GM23338 (cell line): ENCODE measurements around the gene C2orf92. TPM values are rescaled to one million over a fixed set of nuclear protein-coding genes. Genes with fewer than 3 reads are reported as not detected.

Experiments used
- ATAC-seq: fragments of 200-7000 bp; cut with Tn5 transposase; 3 replicates; pipeline ENCODE4 v1.9.1; 2020
- DNase-seq: peaks from one replicate; pipeline ENCODE4 v3.0.0-alpha.2; 2015; ENCODE audit warnings: low spot score
- H2AFZ ChIP-seq: fragments of 200-600 bp; sonication (generic); 2 replicates; pipeline ENCODE4 v1.8.0; 2016; ENCODE audit warnings: antibody characterized with exemption, mild to moderate bottlenecking, moderate library complexity
- H3F3A ChIP-seq: fragments of 200-600 bp; sonication (generic); replicated peaks from 2 replicates; pipeline ENCODE4 v1.8.0; 2017; ENCODE audit warnings: antibody characterized with exemption, mixed run types, low read depth
- H3K27ac ChIP-seq: fragments of 200-600 bp; sonication (generic); 2 replicates; pipeline ENCODE4 v1.6.1; 2016; ENCODE audit warnings: low read depth
- H3K27me3 ChIP-seq: fragments of 200-600 bp; sonication (generic); 2 replicates; pipeline ENCODE4 v1.8.0; 2016; ENCODE audit warnings: mild to moderate bottlenecking, mixed run types, moderate library complexity; ENCODE audit not compliant: insufficient read depth
- H3K36me3 ChIP-seq: fragments of 200-600 bp; sonication (generic); 2 replicates; pipeline ENCODE4 v1.8.0; 2016; ENCODE audit warnings: mild to moderate bottlenecking; ENCODE audit not compliant: insufficient read depth
- H3K4me1 ChIP-seq: fragments of 200-600 bp; sonication (generic); 2 replicates; pipeline ENCODE4 v1.8.0; 2016; ENCODE audit warnings: mild to moderate bottlenecking, moderate library complexity; ENCODE audit not compliant: insufficient read depth
- H3K4me2 ChIP-seq: fragments of 200-600 bp; sonication (generic); 2 replicates; pipeline ENCODE4 v1.7.1; 2017; ENCODE audit warnings: mixed run types
- H3K4me3 ChIP-seq: fragments of 200-600 bp; sonication (generic); 2 replicates; pipeline ENCODE4 v1.6.1; 2016; ENCODE audit warnings: mixed run types
- H3K79me2 ChIP-seq: fragments of 200-600 bp; sonication (generic); replicated peaks from 2 replicates; pipeline ENCODE4 v1.8.0; 2017; ENCODE audit warnings: mild to moderate bottlenecking; ENCODE audit not compliant: insufficient read depth
- H3K9me2 ChIP-seq: fragments of 200-600 bp; sonication (generic); 2 replicates; pipeline ENCODE4 v1.8.0; 2017; ENCODE audit not compliant: insufficient read depth
- H4K20me1 ChIP-seq: fragments of 200-600 bp; sonication (generic); replicated peaks from 2 replicates; pipeline ENCODE4 v1.8.0; 2017; ENCODE audit warnings: mild to moderate bottlenecking; ENCODE audit not compliant: insufficient read depth
- H3K27ac Mint-ChIP-seq: 2 replicates; pipeline ENCODE4 v1.8.0; 2020; ENCODE audit warnings: inconsistent platforms, mild to moderate bottlenecking, moderate library complexity, mixed read lengths
- H3K27me3 Mint-ChIP-seq: 3 replicates; pipeline ENCODE4 v1.8.0; 2022; ENCODE audit warnings: low read depth, mild to moderate bottlenecking, moderate library complexity, mixed read lengths, inconsistent platforms; ENCODE audit not compliant: insufficient read depth, poor library complexity
- H3K36me3 Mint-ChIP-seq: 3 replicates; pipeline ENCODE4 v1.8.0; 2021; ENCODE audit warnings: low read depth, mild to moderate bottlenecking, inconsistent platforms, moderate library complexity, mixed read lengths
- H3K4me1 Mint-ChIP-seq: 3 replicates; pipeline ENCODE4 v1.8.0; 2020; ENCODE audit warnings: mild to moderate bottlenecking, inconsistent platforms, mixed read lengths
- H3K4me3 Mint-ChIP-seq: 3 replicates; pipeline ENCODE4 v1.8.0; 2021; ENCODE audit warnings: moderate library complexity, mild to moderate bottlenecking, inconsistent platforms, mixed read lengths
- H3K9me3 Mint-ChIP-seq: 3 replicates; pipeline ENCODE4 v1.8.0; 2020; ENCODE audit warnings: moderate library complexity, mild to moderate bottlenecking, inconsistent platforms, mixed read lengths
- EZH2 ChIP-seq: fragments of 200-600 bp; sonication (generic); IDR thresholded peaks from one replicate; pipeline ENCODE4 v1.8.0; 2017; ENCODE audit warnings: antibody characterized with exemption, mild to moderate bottlenecking, low read depth; ENCODE audit not compliant: unreplicated experiment
- NANOG ChIP-seq: IDR thresholded peaks from 2 replicates; pipeline ENCODE4 v1.6.1; 2016; ENCODE audit warnings: antibody characterized with exemption, borderline replicate concordance
- STAT1 ChIP-seq: IDR thresholded peaks from one replicate; pipeline ENCODE4 v1.6.1; 2016; ENCODE audit warnings: antibody characterized with exemption; ENCODE audit not compliant: unreplicated experiment
- ZNF114 ChIP-seq: fragments of 250-450 bp; sonication (Bioruptor Pico); IDR thresholded peaks from 2 replicates; pipeline ENCODE4 v1.5.0; 2020; ENCODE audit warnings: mild to moderate bottlenecking, moderate library complexity
- ZNF331 ChIP-seq: fragments of 250-450 bp; sonication (Bioruptor Pico); IDR thresholded peaks from 2 replicates; pipeline ENCODE4 v1.5.0; 2020; ENCODE audit warnings: low read depth, mild to moderate bottlenecking, moderate library complexity
- polyA plus RNA-seq: library from polyadenylated mRNA; unstranded; fragments of >200 nt; fragmentation: Nextera tagmentation; extraction: Ambion mirVana; gene quantifications from 2 replicates; pipeline ENCODE4 v1.2.1, GENCODE V29; 2016
- total RNA-seq: library from RNA; depleted of rRNA; stranded (reverse); fragments of >200 nt; shearing (Covaris generic); gene quantifications from 2 replicates; pipeline ENCODE4 v1.2.3, GENCODE V29; 2014
- TF ChIP-seq, protein P1 (sequence below): fragments of 250-450 bp; sonication (Bioruptor Pico); IDR thresholded peaks from 2 replicates; pipeline ENCODE4 v1.5.0; 2020; ENCODE audit warnings: mild to moderate bottlenecking, moderate library complexity

The C2orf92 gene
- total and polyA plus RNA-seq, 2 experiments from 2014 or later, result 1.7 to 2.6 TPM

DNA sequence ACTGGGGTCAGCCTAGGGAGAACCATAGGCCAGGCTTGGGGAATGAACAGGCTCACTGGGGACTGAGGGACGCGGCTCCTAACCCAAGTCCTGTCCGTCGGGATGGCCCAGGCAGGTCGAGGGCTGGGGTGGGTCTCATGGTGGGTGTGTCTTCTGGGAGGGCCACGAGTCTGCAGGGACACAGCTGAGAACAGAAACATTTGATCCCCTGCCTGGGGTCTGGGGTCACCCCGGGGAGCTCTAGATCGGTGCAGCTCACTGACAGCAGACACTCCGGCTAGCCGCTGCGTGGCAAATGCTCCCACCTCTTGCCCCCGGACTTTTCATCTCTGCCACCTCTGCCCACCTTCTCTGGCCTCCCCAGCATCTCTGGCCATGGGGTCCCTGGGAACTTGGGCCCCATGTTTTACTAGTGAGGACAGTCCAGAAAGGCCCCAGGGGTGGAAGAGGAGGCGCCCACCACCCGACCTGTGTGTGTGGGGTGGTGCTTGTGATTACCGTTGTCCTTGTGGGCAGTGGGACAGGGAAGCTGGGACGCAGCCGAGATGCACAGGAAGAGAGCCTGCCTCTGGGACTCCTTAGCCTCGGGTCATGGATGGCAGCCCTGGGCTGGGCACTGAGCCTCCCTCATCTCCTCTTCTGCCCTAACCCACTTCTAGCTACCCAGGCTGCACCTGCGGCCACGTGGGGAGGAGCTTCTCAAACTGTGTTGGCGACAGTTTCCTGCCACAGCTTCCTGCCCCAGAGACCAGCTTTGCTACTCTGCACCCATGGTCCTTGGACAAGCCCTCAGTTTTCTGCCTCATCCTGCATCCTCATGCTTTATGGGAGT lies 48.8 kb downstream of the C2orf92 start (continued):
- TF ChIP-seq, protein P1, sequence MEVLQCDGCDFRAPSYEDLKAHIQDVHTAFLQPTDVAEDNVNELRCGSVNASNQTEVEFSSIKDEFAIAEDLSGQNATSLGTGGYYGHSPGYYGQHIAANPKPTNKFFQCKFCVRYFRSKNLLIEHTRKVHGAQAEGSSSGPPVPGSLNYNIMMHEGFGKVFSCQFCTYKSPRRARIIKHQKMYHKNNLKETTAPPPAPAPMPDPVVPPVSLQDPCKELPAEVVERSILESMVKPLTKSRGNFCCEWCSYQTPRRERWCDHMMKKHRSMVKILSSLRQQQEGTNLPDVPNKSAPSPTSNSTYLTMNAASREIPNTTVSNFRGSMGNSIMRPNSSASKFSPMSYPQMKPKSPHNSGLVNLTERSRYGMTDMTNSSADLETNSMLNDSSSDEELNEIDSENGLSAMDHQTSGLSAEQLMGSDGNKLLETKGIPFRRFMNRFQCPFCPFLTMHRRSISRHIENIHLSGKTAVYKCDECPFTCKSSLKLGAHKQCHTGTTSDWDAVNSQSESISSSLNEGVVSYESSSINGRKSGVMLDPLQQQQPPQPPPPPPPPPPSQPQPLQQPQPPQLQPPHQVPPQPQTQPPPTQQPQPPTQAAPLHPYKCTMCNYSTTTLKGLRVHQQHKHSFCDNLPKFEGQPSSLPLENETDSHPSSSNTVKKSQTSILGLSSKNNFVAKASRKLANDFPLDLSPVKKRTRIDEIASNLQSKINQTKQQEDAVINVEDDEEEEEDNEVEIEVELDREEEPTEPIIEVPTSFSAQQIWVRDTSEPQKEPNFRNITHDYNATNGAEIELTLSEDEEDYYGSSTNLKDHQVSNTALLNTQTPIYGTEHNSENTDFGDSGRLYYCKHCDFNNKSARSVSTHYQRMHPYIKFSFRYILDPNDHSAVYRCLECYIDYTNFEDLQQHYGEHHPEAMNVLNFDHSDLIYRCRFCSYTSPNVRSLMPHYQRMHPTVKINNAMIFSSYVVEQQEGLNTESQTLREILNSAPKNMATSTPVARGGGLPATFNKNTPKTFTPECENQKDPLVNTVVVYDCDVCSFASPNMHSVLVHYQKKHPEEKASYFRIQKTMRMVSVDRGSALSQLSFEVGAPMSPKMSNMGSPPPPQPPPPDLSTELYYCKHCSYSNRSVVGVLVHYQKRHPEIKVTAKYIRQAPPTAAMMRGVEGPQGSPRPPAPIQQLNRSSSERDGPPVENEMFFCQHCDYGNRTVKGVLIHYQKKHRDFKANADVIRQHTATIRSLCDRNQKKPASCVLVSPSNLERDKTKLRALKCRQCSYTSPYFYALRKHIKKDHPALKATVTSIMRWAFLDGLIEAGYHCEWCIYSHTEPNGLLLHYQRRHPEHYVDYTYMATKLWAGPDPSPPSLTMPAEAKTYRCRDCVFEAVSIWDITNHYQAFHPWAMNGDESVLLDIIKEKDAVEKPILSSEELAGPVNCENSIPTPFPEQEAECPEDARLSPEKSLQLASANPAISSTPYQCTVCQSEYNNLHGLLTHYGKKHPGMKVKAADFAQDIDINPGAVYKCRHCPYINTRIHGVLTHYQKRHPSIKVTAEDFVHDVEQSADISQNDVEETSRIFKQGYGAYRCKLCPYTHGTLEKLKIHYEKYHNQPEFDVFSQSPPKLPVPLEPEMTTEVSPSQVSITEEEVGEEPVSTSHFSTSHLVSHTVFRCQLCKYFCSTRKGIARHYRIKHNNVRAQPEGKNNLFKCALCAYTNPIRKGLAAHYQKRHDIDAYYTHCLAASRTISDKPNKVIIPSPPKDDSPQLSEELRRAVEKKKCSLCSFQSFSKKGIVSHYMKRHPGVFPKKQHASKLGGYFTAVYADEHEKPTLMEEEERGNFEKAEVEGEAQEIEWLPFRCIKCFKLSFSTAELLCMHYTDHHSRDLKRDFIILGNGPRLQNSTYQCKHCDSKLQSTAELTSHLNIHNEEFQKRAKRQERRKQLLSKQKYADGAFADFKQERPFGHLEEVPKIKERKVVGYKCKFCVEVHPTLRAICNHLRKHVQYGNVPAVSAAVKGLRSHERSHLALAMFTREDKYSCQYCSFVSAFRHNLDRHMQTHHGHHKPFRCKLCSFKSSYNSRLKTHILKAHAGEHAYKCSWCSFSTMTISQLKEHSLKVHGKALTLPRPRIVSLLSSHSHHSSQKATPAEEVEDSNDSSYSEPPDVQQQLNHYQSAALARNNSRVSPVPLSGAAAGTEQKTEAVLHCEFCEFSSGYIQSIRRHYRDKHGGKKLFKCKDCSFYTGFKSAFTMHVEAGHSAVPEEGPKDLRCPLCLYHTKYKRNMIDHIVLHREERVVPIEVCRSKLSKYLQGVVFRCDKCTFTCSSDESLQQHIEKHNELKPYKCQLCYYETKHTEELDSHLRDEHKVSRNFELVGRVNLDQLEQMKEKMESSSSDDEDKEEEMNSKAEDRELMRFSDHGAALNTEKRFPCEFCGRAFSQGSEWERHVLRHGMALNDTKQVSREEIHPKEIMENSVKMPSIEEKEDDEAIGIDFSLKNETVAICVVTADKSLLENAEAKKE (CRISPR knock-in tag), result no peak
- TF ChIP-seq EZH2 (no peak), ZNF114 (CRISPR knock-in tag) (no peak), ZNF331 (CRISPR knock-in tag) (no peak), STAT1 (no peak), NANOG (no peak)

DNA sequence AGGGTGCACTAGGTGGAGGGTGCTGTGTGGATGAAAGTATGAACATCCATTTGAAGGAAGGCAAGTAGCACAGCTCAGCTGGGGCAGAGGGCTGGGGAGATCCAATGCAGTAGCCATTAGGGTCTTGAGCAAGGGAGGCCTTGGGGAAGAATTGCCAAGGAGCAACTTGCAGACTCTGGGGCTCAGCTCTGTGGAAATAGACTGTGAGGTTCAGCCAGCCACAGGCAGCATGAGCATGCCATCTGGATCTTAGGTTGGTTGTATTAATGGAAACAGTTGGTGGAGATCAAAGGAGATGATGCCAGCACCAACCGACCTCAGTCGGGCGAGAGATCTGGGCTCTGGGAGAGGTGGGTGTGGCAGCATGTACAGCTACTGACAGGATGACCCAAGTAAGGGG lies 49.4 kb downstream of the C2orf92 start:
- Histone ChIP-seq H3F3A (no peaks in the 10 kb centered on the region), H3K36me3 (no peaks in the 10 kb centered on the region), H3K4me3 (no peak overlapping the region), H3K27me3 (no peaks in the 10 kb centered on the region), H3K27ac (no peak overlapping the region), H3K4me1 (peaks cover 17% of the 10 kb centered on the region), H3K4me2 (no peak overlapping the region), H3K9me2 (no peaks in the 10 kb centered on the region), H3K79me2 (no peaks in the 10 kb centered on the region), H2AFZ (no peak overlapping the region), H4K20me1 (no peaks in the 10 kb centered on the region)
- peaks cover 22% of the 10 kb centered on the region for H3K4me1 Mint-ChIP-seq
- H3K27ac Mint-ChIP-seq, result no peak overlapping the region
- ATAC-seq (no peak), DNase-seq (no peak)
- H3K9me3 Mint-ChIP-seq, result no peaks in the 10 kb centered on the region
- peaks cover 5% of the 10 kb centered on the region for H3K27me3 Mint-ChIP-seq
- H3K4me3 Mint-ChIP-seq, result no peak overlapping the region
- H3K36me3 Mint-ChIP-seq, result no peaks in the 10 kb centered on the region; the same call in 2 of the 3 replicates
- no peak for TF ChIP-seq STAT1
